Fibroblast of the aortic adventitia (primary cell): ENCODE measurements around the gene PCBP3. TPM values are rescaled to one million over a fixed set of nuclear protein-coding genes. Genes with fewer than 3 reads are reported as not detected.
A peak's percentile ranks its signal among the peaks of the same experiment; 100 is the strongest.

Experiments
- DNase-seq: peaks from one replicate; pipeline ENCODE4 v3.0.0-alpha.2; 2010; ENCODE audit warnings: low read depth
- H3K4me3 ChIP-seq: 2 replicates; pipeline ENCODE4 v1.5.1; 2011; ENCODE audit warnings: low read depth, mild to moderate bottlenecking, control low read depth, low read length, moderate library complexity
- CTCF ChIP-seq: IDR thresholded peaks from 2 replicates; pipeline ENCODE4 v1.5.1; 2011; ENCODE audit warnings: mild to moderate bottlenecking, low read length, control low read depth, inconsistent platforms; ENCODE audit not compliant: insufficient read depth
- total RNA-seq: library from RNA; depleted of rRNA; stranded (reverse); fragments of >200 nt; gene quantifications from 2 replicates; pipeline ENCODE4 v1.2.3, GENCODE V29; 2012; ENCODE audit warnings: low replicate concordance

PCBP3 gene
- total RNA-seq, 1 donor, result 1.2 TPM

- DNase-seq, result no peak
- H3K4me3 ChIP-seq, result no peak overlapping the region
- no peak for TF ChIP-seq CTCF
Observed at GRCh38 chr21:45934085-45934484, 290.6 kb downstream of the PCBP3 start.

GRCh38 chr21:45934554-45934953, 291.0 kb downstream of the PCBP3 start:
- no peak for DNase-seq
- no peak for TF ChIP-seq CTCF
- no peak overlapping the region for H3K4me3 ChIP-seq

GRCh38 chr21:45935628-45936027, 292.1 kb downstream of the PCBP3 start:
- H3K4me3 ChIP-seq, result no peak overlapping the region
- no peak for TF ChIP-seq CTCF
- peak; percentile 51 for DNase-seq

- TF ChIP-seq CTCF, result no peak
- no peak overlapping the region for H3K4me3 ChIP-seq
- DNase-seq, result no peak
Observed at GRCh38 chr21:45937721-45938452, 294.4 kb downstream of the PCBP3 start.

GRCh38 chr21:45938453-45938755, 294.9 kb downstream of the PCBP3 start:
- no peak overlapping the region for H3K4me3 ChIP-seq
- DNase-seq, result no peak
- no peak for TF ChIP-seq CTCF

GRCh38 chr21:45938811-45939520, 295.4 kb downstream of the PCBP3 start:
- no peak for TF ChIP-seq CTCF
- DNase-seq, result no peak
- H3K4me3 ChIP-seq, result no peak overlapping the region

GRCh38 chr21:45939521-45940045, 296.1 kb downstream of the PCBP3 start:
- DNase-seq, result no peak
- TF ChIP-seq CTCF, result no peak
- H3K4me3 ChIP-seq, result no peak overlapping the region
